ENCODE data around the gene REPIN1. TPM values are rescaled to one million over a fixed set of nuclear protein-coding genes. Genes with fewer than 3 reads are reported as not detected.
A peak's percentile ranks its signal among the peaks of the same experiment; 100 is the strongest.

Gene REPIN1
- total and polyA plus RNA-seq, 9 of the 15 experiments (the other 6 are each of a cell fraction or from before 2014, with no cell fraction given) = 8.1 to 283 (median 94.3) TPM

GRCh38 chr7:150400008-150400787, 31.6 kb downstream of the REPIN1 start:
- peaks cover 50 to 61% of the 10 kb centered on the region in 2 experiments for H3K4me1 ChIP-seq (replicated peaks in 1 of 2; ENCODE audit: control insufficient read depth in 2 of 2, insufficient read depth in 2 of 2, low read length in 2 of 2)
- H3K27ac ChIP-seq (ENCODE audit: extremely low read depth, low read depth, low read length) = peak overlapping the region; percentile 66
- TF ChIP-seq EP400 (IDR thresholded peaks at IDR 0.05) (peak; percentile 78), CREB3L1 (IDR thresholded peaks at IDR 0.05; ENCODE audit: borderline replicate concordance, low read depth) (0 out of 2 replicates have a peak, but pooled peaks have one; percentile 63), EHMT2 (IDR thresholded peaks at IDR 0.05) (0 out of 2 replicates have a peak, but pooled peaks have one; percentile 15), FOXO4 (CRISPR knock-in tag; IDR thresholded peaks at IDR 0.05) (no peak), SREBF2 (CRISPR knock-in tag; IDR thresholded peaks at IDR 0.05) (no peak), THAP12 (CRISPR knock-in tag; IDR thresholded peaks at IDR 0.05) (no peak), FOXA3 (CRISPR knock-in tag; conservative IDR thresholded peaks at IDR 0.05 in 1 of 2, IDR thresholded peaks at IDR 0.05 in 1 of 2) (no peak), ZEB2 (IDR thresholded peaks at IDR 0.05) (peak; percentile 77), DPF2 (IDR thresholded peaks at IDR 0.05) (peak; percentile 97), ZNF316 (IDR thresholded peaks at IDR 0.05) (peak; percentile 94), CCAR2 (IDR thresholded peaks at IDR 0.05; ENCODE audit: low read depth, low read length) (no peak), PHTF2 (CRISPR knock-in tag; IDR thresholded peaks at IDR 0.05) (no peak), MTA1 (IDR thresholded peaks at IDR 0.05; ENCODE audit: borderline replicate concordance) (peak; percentile 67; the same call in 1 of the 2 replicates), CTBP1 (IDR thresholded peaks at IDR 0.05; ENCODE audit: borderline replicate concordance) (peak; percentile 79), HIVEP1 (CRISPR knock-in tag; IDR thresholded peaks at IDR 0.05) (no peak), WHSC1 (IDR thresholded peaks at IDR 0.05; ENCODE audit: low read length) (no peak), SMAD2 (IDR thresholded peaks at IDR 0.05; ENCODE audit: low read depth, low read length) (no peak), SRSF7 (optimal IDR thresholded peaks at IDR 0.05; ENCODE audit: low read depth, low read length) (no peak), MED1 (CRISPR knock-in tag; IDR thresholded peaks at IDR 0.05; ENCODE audit: borderline replicate concordance) (no peak)

More at GRCh38 chr7:150400008-150400787, 31.6 kb downstream of the REPIN1 start:
- WGBS (ENCODE audit: insufficient coverage, low coverage, missing lambda C conversion rate) = 17% methylated on average over 11 of the region's 11 CpGs
- ChIA-PET POLR2A (interaction anchor here (0.6 to 3.7 kb wide), 10 partner anchors 11 to 1712 kb away, joined by 3 to 20 read pairs (median 3); partner anchors contain the start of gene REPIN1), CTCF (ENCODE audit: low intra/inter-chr PET ratio) (no interaction called here)
- Histone ChIP-seq H3K9me1 (ENCODE audit: control insufficient read depth, insufficient read depth, low read length) (peaks cover 10% of the 10 kb centered on the region), H3K9me3 (replicated peaks; ENCODE audit: control insufficient read depth, insufficient read depth, low read depth, low read length) (no peaks in the 10 kb centered on the region), H3K27me3 (ENCODE audit: control insufficient read depth in 2 of 2, insufficient read depth in 2 of 2, low read length in 2 of 2) (no peaks in the 10 kb centered on the region), H3K4me2 (ENCODE audit: insufficient read depth, low read length) (peak overlapping the region; percentile 56), H3K9ac (ENCODE audit: insufficient read depth in 1 of 2, low read depth in 2 of 2, low read length in 2 of 2) (peak overlapping the region; percentile 11 to 21; a peak in 3 of 4 replicates), H3K79me2 (ENCODE audit: control insufficient read depth, insufficient read depth, low read length) (peaks cover 12% of the 10 kb centered on the region), H4K20me1 (replicated peaks; ENCODE audit: control insufficient read depth, insufficient read depth, low read length) (no peaks in the 10 kb centered on the region), H2AFZ (ENCODE audit: low read depth, low read length) (peak overlapping the region; percentile 28; the same call in 1 of the 2 replicates), H3K4me3 (no peak overlapping the region), H3K36me3 (ENCODE audit: control insufficient read depth, insufficient read depth, low read length) (peaks cover 35% of the 10 kb centered on the region)
- peak; percentile 79 to 83 (median 81) for DNase-seq (ENCODE audit: extremely low read depth in 1 of 4, low spot score in 3 of 4)
- intact Hi-C loops (cut with micrococcal nuclease) (loop anchor here (1.0 to 2.0 kb wide), 2 partner anchors 21 to 31 kb away; partner anchors contain the start of genes REPIN1 and ZNF775), in situ Hi-C loops (cut with MboI) (no loop called here)
- peak; percentile 37 for ATAC-seq
- no TSS peak for BruUV-seq (replicated peaks)
- peak; percentile 88 for FAIRE-seq

Data from K562 (cell line).